Neural cell (in vitro differentiated cells): ENCODE data around the gene CEP78. TPM values are rescaled to one million over a fixed set of nuclear protein-coding genes. Genes with fewer than 3 reads are reported as not detected.

Experiments used
- H2AFZ ChIP-seq: fragments of 200-600, 300-800 bp; sonication (generic), shearing (Covaris generic); 2 replicates; pipeline ENCODE4 v1.6.0; 2014; ENCODE audit warnings: low read depth, mild to moderate bottlenecking, antibody characterized with exemption, low read length, moderate library complexity
- H3F3A ChIP-seq: fragments of 200-600 bp; shearing (Covaris generic); 2 replicates; pipeline ENCODE4 v1.6.1; 2016; ENCODE audit warnings: mild to moderate bottlenecking, moderate library complexity, mixed read lengths, antibody characterized with exemption, low read length; ENCODE audit not compliant: insufficient read depth, poor library complexity, severe bottlenecking
- H3K27ac ChIP-seq: fragments of 200-600, 300-800 bp; sonication (generic), shearing (Covaris generic); 2 replicates; pipeline ENCODE4 v1.5.1; 2014; ENCODE audit warnings: mild to moderate bottlenecking, low read length, moderate library complexity
- H3K27me3 ChIP-seq: fragments of 300-800, 200-600 bp; sonication (generic), shearing (Covaris generic); 2 replicates; pipeline ENCODE4 v1.6.0; 2014; ENCODE audit warnings: mild to moderate bottlenecking, low read depth, low read length, moderate library complexity; ENCODE audit not compliant: insufficient read depth
- H3K36me3 ChIP-seq: fragments of 300-800, 200-600 bp; sonication (generic), shearing (Covaris generic); 2 replicates; pipeline ENCODE4 v1.5.1; 2014; ENCODE audit warnings: mild to moderate bottlenecking, antibody characterized with exemption, low read length, moderate library complexity; ENCODE audit not compliant: insufficient read depth
- H3K4me2 ChIP-seq: fragments of 300-800, 200-600 bp; sonication (generic), shearing (Covaris generic); 2 replicates; pipeline ENCODE4 v1.6.0; 2014; ENCODE audit warnings: mild to moderate bottlenecking, low read length
- H3K4me3 ChIP-seq: fragments of 300-800, 200-600 bp; sonication (generic), shearing (Covaris generic); 2 replicates; pipeline ENCODE4 v1.5.1; 2014; ENCODE audit warnings: mild to moderate bottlenecking, low read length, moderate library complexity
- H3K79me2 ChIP-seq: fragments of 200-600 bp; shearing (Covaris generic); replicated peaks from 2 replicates; pipeline ENCODE4 v1.6.0; 2014; ENCODE audit warnings: mild to moderate bottlenecking, low read length, moderate library complexity; ENCODE audit not compliant: insufficient read depth
- H3K9ac ChIP-seq: fragments of 300-800, 200-600 bp; sonication (generic), shearing (Covaris generic); 2 replicates; pipeline ENCODE4 v1.6.1; 2016; ENCODE audit warnings: mild to moderate bottlenecking, low read length, mixed read lengths
- H3K9me2 ChIP-seq: fragments of 200-600 bp; shearing (Covaris generic); 2 replicates; pipeline ENCODE4 v1.6.1; 2016; ENCODE audit warnings: mild to moderate bottlenecking, low read length, mixed read lengths; ENCODE audit not compliant: insufficient read depth
- H3K9me3 ChIP-seq: fragments of 200-600, 300-800 bp; sonication (generic), shearing (Covaris generic); 2 replicates; pipeline ENCODE4 v1.6.1; 2016; ENCODE audit warnings: mild to moderate bottlenecking, mixed run types, low read length, moderate library complexity, mixed read lengths
- H4K20me1 ChIP-seq: fragments of 200-600 bp; shearing (Covaris generic); 2 replicates; pipeline ENCODE4 v1.6.1; 2016; ENCODE audit warnings: mild to moderate bottlenecking, mixed run types; ENCODE audit not compliant: insufficient read depth
- CTCF ChIP-seq: fragments of 450-650 bp; IDR thresholded peaks from 2 replicates; pipeline ENCODE4 v1.5.1; 2014; ENCODE audit warnings: antibody characterized with exemption, mild to moderate bottlenecking, moderate library complexity; ENCODE audit not compliant: poor library complexity, severe bottlenecking
- EP300 ChIP-seq: fragments of 450-650 bp; conservative IDR thresholded peaks from 2 replicates; pipeline ENCODE4 v1.6.1; 2014; ENCODE audit warnings: antibody characterized with exemption, mild to moderate bottlenecking, moderate library complexity; ENCODE audit not compliant: poor library complexity, severe bottlenecking
- EZH2 ChIP-seq: fragments of 200-600, 300-800 bp; shearing (Covaris generic), sonication (generic); IDR thresholded peaks from 2 replicates; pipeline ENCODE4 v1.6.1; 2014; ENCODE audit warnings: antibody characterized with exemption, low read length, borderline replicate concordance, mild to moderate bottlenecking; ENCODE audit not compliant: insufficient read depth, poor library complexity, severe bottlenecking
- MXI1 ChIP-seq: fragments of 450-650 bp; conservative IDR thresholded peaks from 2 replicates; pipeline ENCODE4 v1.6.1; 2014; ENCODE audit warnings: antibody characterized with exemption, mild to moderate bottlenecking; ENCODE audit not compliant: poor library complexity, severe bottlenecking
- POLR2AphosphoS5 ChIP-seq: IDR thresholded peaks from 2 replicates; pipeline ENCODE4 v1.6.1; 2012
- RAD21 ChIP-seq: fragments of 450-650 bp; conservative IDR thresholded peaks from 2 replicates; pipeline ENCODE4 v1.6.1; 2014; ENCODE audit warnings: antibody characterized with exemption, mild to moderate bottlenecking, moderate library complexity
- SMC3 ChIP-seq: fragments of 450-650 bp; conservative IDR thresholded peaks from 2 replicates; pipeline ENCODE4 v1.6.1; 2014; ENCODE audit warnings: antibody characterized with exemption, mild to moderate bottlenecking, moderate library complexity; ENCODE audit not compliant: poor library complexity
- TAF1 ChIP-seq: IDR thresholded peaks from 2 replicates; pipeline ENCODE4 v1.6.1; 2012; ENCODE audit warnings: low read depth
- polyA plus RNA-seq: library from polyadenylated mRNA; depleted of rRNA; stranded (reverse); fragments of >200 nt; gene quantifications from 2 replicates; pipeline ENCODE4 v1.2.3, GENCODE V29; 2014
- small RNA-seq, 3 experiments: library from RNA; depleted of rRNA; stranded (forward); fragments of <200 nt; gene quantifications; one replicate each; pipeline ENCODE3, GENCODE V24; 2012
- TF ChIP-seq, protein P1 (sequence below): IDR thresholded peaks from 2 replicates; pipeline ENCODE4 v1.6.1; 2012; ENCODE audit warnings: borderline replicate concordance

The CEP78 gene
- polyA plus RNA-seq, 1 donor from 2014 or later: 57.8 TPM

DNA sequence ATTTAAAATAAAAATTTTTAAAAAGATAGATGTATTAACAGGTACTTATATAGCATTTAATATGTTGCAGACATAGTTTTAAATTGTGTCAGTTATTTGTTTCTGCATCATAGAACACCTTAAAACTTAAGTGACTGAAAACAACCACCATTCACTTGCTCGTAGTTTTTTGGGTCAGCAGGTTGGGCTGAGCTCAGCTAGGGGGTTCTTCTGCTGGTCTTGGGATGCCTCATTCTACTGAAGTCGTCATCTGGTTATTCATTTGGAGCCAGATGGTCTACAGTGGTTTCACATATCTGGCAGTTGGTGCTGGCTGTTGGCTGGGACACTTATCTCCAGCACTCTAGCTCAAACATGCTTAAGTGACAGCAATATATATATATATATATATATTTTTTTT is 90.7 kb downstream of the CEP78 start:
- H3K27me3 ChIP-seq: no peaks in the 10 kb centered on the region
- no peak overlapping the region for H3K4me3 ChIP-seq
- no peaks in the 10 kb centered on the region for H3K9me3 ChIP-seq
- no peak for TF ChIP-seq SMC3
- TF ChIP-seq EP300: no peak
- no peak for TF ChIP-seq EZH2
- TF ChIP-seq RAD21: no peak
- TF ChIP-seq TAF1: no peak
- TF ChIP-seq, protein P1, sequence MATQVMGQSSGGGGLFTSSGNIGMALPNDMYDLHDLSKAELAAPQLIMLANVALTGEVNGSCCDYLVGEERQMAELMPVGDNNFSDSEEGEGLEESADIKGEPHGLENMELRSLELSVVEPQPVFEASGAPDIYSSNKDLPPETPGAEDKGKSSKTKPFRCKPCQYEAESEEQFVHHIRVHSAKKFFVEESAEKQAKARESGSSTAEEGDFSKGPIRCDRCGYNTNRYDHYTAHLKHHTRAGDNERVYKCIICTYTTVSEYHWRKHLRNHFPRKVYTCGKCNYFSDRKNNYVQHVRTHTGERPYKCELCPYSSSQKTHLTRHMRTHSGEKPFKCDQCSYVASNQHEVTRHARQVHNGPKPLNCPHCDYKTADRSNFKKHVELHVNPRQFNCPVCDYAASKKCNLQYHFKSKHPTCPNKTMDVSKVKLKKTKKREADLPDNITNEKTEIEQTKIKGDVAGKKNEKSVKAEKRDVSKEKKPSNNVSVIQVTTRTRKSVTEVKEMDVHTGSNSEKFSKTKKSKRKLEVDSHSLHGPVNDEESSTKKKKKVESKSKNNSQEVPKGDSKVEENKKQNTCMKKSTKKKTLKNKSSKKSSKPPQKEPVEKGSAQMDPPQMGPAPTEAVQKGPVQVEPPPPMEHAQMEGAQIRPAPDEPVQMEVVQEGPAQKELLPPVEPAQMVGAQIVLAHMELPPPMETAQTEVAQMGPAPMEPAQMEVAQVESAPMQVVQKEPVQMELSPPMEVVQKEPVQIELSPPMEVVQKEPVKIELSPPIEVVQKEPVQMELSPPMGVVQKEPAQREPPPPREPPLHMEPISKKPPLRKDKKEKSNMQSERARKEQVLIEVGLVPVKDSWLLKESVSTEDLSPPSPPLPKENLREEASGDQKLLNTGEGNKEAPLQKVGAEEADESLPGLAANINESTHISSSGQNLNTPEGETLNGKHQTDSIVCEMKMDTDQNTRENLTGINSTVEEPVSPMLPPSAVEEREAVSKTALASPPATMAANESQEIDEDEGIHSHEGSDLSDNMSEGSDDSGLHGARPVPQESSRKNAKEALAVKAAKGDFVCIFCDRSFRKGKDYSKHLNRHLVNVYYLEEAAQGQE: no peak
- TF ChIP-seq MXI1: no peak
- TF ChIP-seq CTCF: no peak
- no peak for TF ChIP-seq POLR2AphosphoS5
- no peaks in the 10 kb centered on the region for H4K20me1 ChIP-seq
- H3K27ac ChIP-seq: no peak overlapping the region
- H3K9ac ChIP-seq: no peak overlapping the region
- no peak overlapping the region for H3K4me2 ChIP-seq
- no peaks in the 10 kb centered on the region for H3K36me3 ChIP-seq
- H3F3A ChIP-seq: peaks cover 3% of the 10 kb centered on the region
- H3K9me2 ChIP-seq: no peaks in the 10 kb centered on the region
- no peak overlapping the region for H2AFZ ChIP-seq
- no peaks in the 10 kb centered on the region for H3K79me2 ChIP-seq

Small RNA genes within 50 kb of the gene (small RNA-seq; reads per million reads assigned to genes)
- 0 reads per million in 3 experiments for gene AL353705.4

Other genes starting within 250 kb of the CEP78 start
- 74.2 and 86.7 TPM in 2 replicates for gene GNAQ, start 204.3 kb upstream of the CEP78 start, polyA plus RNA-seq
- 16.9 and 18.0 TPM in 2 replicates for gene PSAT1, start 61.0 kb downstream of the CEP78 start, polyA plus RNA-seq